Esophagus squamous epithelium (tissue), 4 donors: ENCODE data around the gene UBA7.

Experiments
- POLR2A ChIP-seq, 4 donors: fragments of 450-650 bp; IDR thresholded peaks; one replicate each; pipeline ENCODE4 v1.6.1; 2017; ENCODE audit warnings: antibody characterized with exemption in 4 of 4, mild to moderate bottlenecking in 4 of 4, moderate library complexity in 3 of 4
- TF ChIP-seq, protein P1 (sequence below), 6 experiments: fragments of 450-650 bp in 4 of 6; fragments of 200-600 bp in 2 of 6; sonication (generic) in 2 of 6; IDR thresholded peaks; one replicate each; pipeline ENCODE4 v1.5.1; 2016 to 2019; ENCODE audit warnings: antibody characterized with exemption in 6 of 6, mild to moderate bottlenecking in 4 of 6, moderate library complexity in 4 of 6

DNA sequence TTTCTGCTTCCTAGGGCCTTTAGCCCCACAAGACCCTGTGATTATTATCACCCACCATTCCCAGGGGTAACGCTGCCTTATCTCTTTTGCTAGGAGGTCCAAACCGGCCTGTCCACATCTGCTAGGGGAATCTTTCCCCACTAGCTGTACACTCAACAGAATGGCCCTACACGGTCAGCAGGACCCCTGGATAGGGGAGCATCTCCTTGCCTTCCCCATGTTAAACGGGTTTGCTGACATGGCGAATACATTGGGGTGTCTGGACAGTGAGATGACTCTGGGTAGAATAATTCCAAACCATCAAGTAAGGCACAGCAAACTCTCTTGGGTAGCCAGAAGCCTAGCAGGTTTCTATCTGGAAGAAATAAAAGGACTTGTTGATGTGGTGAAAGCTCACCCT, 41.9 kb upstream of the UBA7 start:
- TF ChIP-seq, protein P1, sequence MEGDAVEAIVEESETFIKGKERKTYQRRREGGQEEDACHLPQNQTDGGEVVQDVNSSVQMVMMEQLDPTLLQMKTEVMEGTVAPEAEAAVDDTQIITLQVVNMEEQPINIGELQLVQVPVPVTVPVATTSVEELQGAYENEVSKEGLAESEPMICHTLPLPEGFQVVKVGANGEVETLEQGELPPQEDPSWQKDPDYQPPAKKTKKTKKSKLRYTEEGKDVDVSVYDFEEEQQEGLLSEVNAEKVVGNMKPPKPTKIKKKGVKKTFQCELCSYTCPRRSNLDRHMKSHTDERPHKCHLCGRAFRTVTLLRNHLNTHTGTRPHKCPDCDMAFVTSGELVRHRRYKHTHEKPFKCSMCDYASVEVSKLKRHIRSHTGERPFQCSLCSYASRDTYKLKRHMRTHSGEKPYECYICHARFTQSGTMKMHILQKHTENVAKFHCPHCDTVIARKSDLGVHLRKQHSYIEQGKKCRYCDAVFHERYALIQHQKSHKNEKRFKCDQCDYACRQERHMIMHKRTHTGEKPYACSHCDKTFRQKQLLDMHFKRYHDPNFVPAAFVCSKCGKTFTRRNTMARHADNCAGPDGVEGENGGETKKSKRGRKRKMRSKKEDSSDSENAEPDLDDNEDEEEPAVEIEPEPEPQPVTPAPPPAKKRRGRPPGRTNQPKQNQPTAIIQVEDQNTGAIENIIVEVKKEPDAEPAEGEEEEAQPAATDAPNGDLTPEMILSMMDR (IDR thresholded peaks at IDR 0.05) = no peak
- no peak for TF ChIP-seq POLR2A (IDR thresholded peaks at IDR 0.05)
